Choroid plexus epithelial cell (primary cell): ENCODE data around the gene RNASE2.
"Not testable (repeated sequence)": the region's sequence is repeated elsewhere in the genome, so short reads cannot be mapped to it uniquely, and the experiment has no call there.

ENCODE experiments used
- DNase-seq: peaks from one replicate; pipeline ENCODE4 v3.0.0-alpha.2; 2010; ENCODE audit warnings: low read depth
- H3K4me3 ChIP-seq: 2 replicates; pipeline ENCODE4 v1.5.1; 2011; ENCODE audit warnings: low read depth, mild to moderate bottlenecking, control low read depth, low read length, moderate library complexity
- CTCF ChIP-seq: conservative IDR thresholded peaks from 2 replicates; pipeline ENCODE4 v1.5.1; 2011; ENCODE audit warnings: low read depth, mild to moderate bottlenecking, control low read depth, inconsistent platforms, low read length, moderate library complexity

The RNASE2 gene

GRCh38 chr14:20956376-20956976, 1.2 kb downstream of the RNASE2 start:
- no peak for DNase-seq
- H3K4me3 ChIP-seq: no peak overlapping the region
- no peak for TF ChIP-seq CTCF

- not testable (repeated sequence) for DNase-seq, H3K4me3 ChIP-seq
Measured at GRCh38 chr14:20958946-20959345, 3.7 kb downstream of the RNASE2 start.

DNA sequence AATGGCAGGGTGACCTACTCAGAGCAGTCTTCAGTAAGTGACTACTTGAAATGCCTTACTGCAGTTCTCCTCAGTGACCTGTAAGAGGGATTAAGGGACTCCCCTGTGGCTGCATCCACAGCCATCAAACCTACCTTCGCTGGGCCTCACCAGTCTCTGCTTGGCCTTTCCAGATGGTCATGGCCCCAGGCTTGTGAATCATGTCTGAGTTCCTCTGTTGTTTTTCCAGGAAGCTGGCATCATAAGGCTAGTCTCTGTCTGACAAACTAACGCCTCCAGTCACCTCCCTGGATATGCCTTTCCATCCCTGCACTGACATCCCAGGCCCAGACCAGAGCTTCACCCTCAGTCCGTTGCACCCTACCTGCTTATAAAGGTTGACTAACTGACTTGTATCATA, 14.0 kb downstream of the RNASE2 start:
- no peak overlapping the region for H3K4me3 ChIP-seq
- no peak for TF ChIP-seq CTCF
- no peak for DNase-seq

GRCh38 chr14:20970647-20970982, 15.3 kb downstream of the RNASE2 start:
- no peak for DNase-seq
- TF ChIP-seq CTCF: no peak
- H3K4me3 ChIP-seq: peak overlapping the region; percentile 71

- peak overlapping the region; percentile 71 for H3K4me3 ChIP-seq
- TF ChIP-seq CTCF: peak; percentile 94
- peak; percentile 91 for DNase-seq
Measured at GRCh38 chr14:20970983-20971704, 15.9 kb downstream of the RNASE2 start.

DNA sequence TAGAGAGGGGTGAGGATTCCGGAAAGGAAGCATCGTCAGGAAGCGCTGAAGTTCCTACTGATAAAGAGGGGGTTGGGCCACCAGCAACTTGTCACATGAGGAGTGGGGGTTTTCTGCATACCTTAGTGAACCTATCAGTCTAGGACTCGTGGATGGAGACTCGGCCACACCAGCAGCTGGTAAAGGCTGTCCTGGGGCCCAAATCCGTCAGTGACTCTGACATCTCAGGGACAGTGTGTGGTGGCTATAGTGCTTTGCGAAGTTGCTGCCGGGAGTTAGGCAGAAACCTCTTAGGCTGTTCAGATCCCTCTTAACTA, 16.4 kb downstream of the RNASE2 start:
- DNase-seq: no peak
- peak overlapping the region; percentile 71 for H3K4me3 ChIP-seq
- TF ChIP-seq CTCF: no peak

- DNase-seq: no peak
- TF ChIP-seq CTCF: no peak
- H3K4me3 ChIP-seq: no peak overlapping the region
Measured at GRCh38 chr14:20973501-20973900, 18.2 kb downstream of the RNASE2 start.
